DMS114 treated with DMSO at 0.1 percent for 48 hours (cell line): ENCODE data around the gene CACNB4.
"Not testable (repeated sequence)": the region's sequence is repeated elsewhere in the genome, so short reads cannot be mapped to it uniquely, and the experiment has no call there.

ENCODE experiments used
- DNase-seq: peaks from one replicate; lab custom pipeline; 2025; ENCODE audit not compliant: unreplicated experiment; lab: John Stamatoyannopoulos, UW

CACNB4 gene

GRCh38 chr2:152024477-152024876 lies 74.4 kb downstream of the CACNB4 start:
- DNase-seq = no peak

- DNase-seq = no peak
Observed at GRCh38 chr2:152022090-152022489, 76.8 kb downstream of the CACNB4 start.

- not testable (repeated sequence) for DNase-seq
Observed at GRCh38 chr2:152021001-152021400, 77.8 kb downstream of the CACNB4 start.

GRCh38 chr2:152019732-152020131 lies 79.1 kb downstream of the CACNB4 start:
- no peak for DNase-seq

- DNase-seq = no peak
Observed at GRCh38 chr2:152016181-152017120, 82.4 kb downstream of the CACNB4 start.

GRCh38 chr2:152015552-152015951 lies 83.3 kb downstream of the CACNB4 start:
- DNase-seq = no peak

- no peak for DNase-seq
Observed at GRCh38 chr2:152012697-152013096, 86.1 kb downstream of the CACNB4 start.

GRCh38 chr2:152011724-152012123 lies 87.1 kb downstream of the CACNB4 start:
- no peak for DNase-seq

GRCh38 chr2:152005607-152006006 lies 93.2 kb downstream of the CACNB4 start:
- no peak for DNase-seq

- DNase-seq = not testable (repeated sequence)
Observed at GRCh38 chr2:152003283-152003682, 95.6 kb downstream of the CACNB4 start.

- no peak for DNase-seq
Observed at GRCh38 chr2:151999053-151999452, 99.8 kb downstream of the CACNB4 start.

- no peak for DNase-seq
Observed at GRCh38 chr2:151996243-151997003, 102.4 kb downstream of the CACNB4 start.

- no peak for DNase-seq
Observed at GRCh38 chr2:151995161-151995557, 103.7 kb downstream of the CACNB4 start.

GRCh38 chr2:151994178-151994577 lies 104.7 kb downstream of the CACNB4 start:
- not testable (repeated sequence) for DNase-seq

GRCh38 chr2:151991010-151991409 lies 107.8 kb downstream of the CACNB4 start:
- DNase-seq = no peak

GRCh38 chr2:151989378-151989777 lies 109.5 kb downstream of the CACNB4 start:
- no peak for DNase-seq

- no peak for DNase-seq
Observed at GRCh38 chr2:151987484-151987883, 111.4 kb downstream of the CACNB4 start.

GRCh38 chr2:151984424-151985083 lies 114.3 kb downstream of the CACNB4 start:
- DNase-seq = no peak

- DNase-seq = no peak
Observed at GRCh38 chr2:151983221-151983620, 115.6 kb downstream of the CACNB4 start.

- DNase-seq = no peak
Observed at GRCh38 chr2:151981886-151982285, 117.0 kb downstream of the CACNB4 start.

- no peak for DNase-seq
Observed at GRCh38 chr2:151979694-151980093, 119.2 kb downstream of the CACNB4 start.
